Endodermal cell (in vitro differentiated cells): ENCODE results near the gene RAB31. TPM values are rescaled to one million over a fixed set of nuclear protein-coding genes. Genes with fewer than 3 reads are reported as not detected.

Experiments
- DNase-seq: peaks from one replicate; pipeline ENCODE4 v3.0.0-alpha.2; 2017
- H3K27ac ChIP-seq: 2 replicates; pipeline ENCODE4 v1.5.1; 2013; ENCODE audit warnings: mild to moderate bottlenecking, low read depth, low read length, moderate library complexity
- H3K27me3 ChIP-seq: 2 replicates; pipeline ENCODE4 v1.6.1; 2013; ENCODE audit warnings: mild to moderate bottlenecking, low read length, moderate library complexity; ENCODE audit not compliant: insufficient read depth, control insufficient read depth, poor library complexity, severe bottlenecking
- H3K36me3 ChIP-seq: 2 replicates; pipeline ENCODE4 v1.7.0; 2013; ENCODE audit warnings: mild to moderate bottlenecking, low read length, moderate library complexity; ENCODE audit not compliant: control insufficient read depth, insufficient read depth
- H3K4me1 ChIP-seq: one replicate; pipeline ENCODE4 v1.7.0; 2013; ENCODE audit warnings: low read length; ENCODE audit not compliant: control insufficient read depth, insufficient read depth
- H3K4me3 ChIP-seq: 2 replicates; pipeline ENCODE4 v1.5.1; 2013; ENCODE audit warnings: mild to moderate bottlenecking, low read length, moderate library complexity
- H3K9ac ChIP-seq: 2 replicates; pipeline ENCODE4 v1.6.1; 2013; ENCODE audit warnings: mild to moderate bottlenecking, low read length, moderate library complexity; ENCODE audit not compliant: poor library complexity, severe bottlenecking; ENCODE audit errors: extremely low read depth
- H3K9me3 ChIP-seq: 2 replicates; pipeline ENCODE4 v1.6.1; 2013; ENCODE audit warnings: mild to moderate bottlenecking, low read length, moderate library complexity; ENCODE audit not compliant: control insufficient read depth
- H3K27ac Mint-ChIP-seq: 2 replicates; pipeline ENCODE4 v1.8.0; 2020; ENCODE audit warnings: mixed read lengths
- H3K27me3 Mint-ChIP-seq: 2 replicates; pipeline ENCODE4 v1.8.0; 2021; ENCODE audit warnings: mild to moderate bottlenecking, mixed read lengths; ENCODE audit not compliant: insufficient read depth
- H3K36me3 Mint-ChIP-seq: 2 replicates; pipeline ENCODE4 v1.8.0; 2020; ENCODE audit warnings: low read depth, mixed read lengths
- H3K4me1 Mint-ChIP-seq: 2 replicates; pipeline ENCODE4 v1.8.0; 2020; ENCODE audit warnings: mixed read lengths
- H3K4me3 Mint-ChIP-seq: 2 replicates; pipeline ENCODE4 v1.8.0; 2020; ENCODE audit warnings: mild to moderate bottlenecking, moderate library complexity, mixed read lengths
- H3K9me3 Mint-ChIP-seq: 2 replicates; pipeline ENCODE4 v1.8.0; 2020; ENCODE audit warnings: mild to moderate bottlenecking, mixed read lengths
- WGBS, 2 experiments: methylation state at CpG; one replicate each; pipeline versions ENCODE4 v1.1.5 to v1.1.7; 2013; ENCODE audit warnings: missing lambda C conversion rate in 2 of 2, mixed read lengths in 1 of 2; ENCODE audit not compliant: insufficient coverage in 1 of 2, insufficient read length in 1 of 2; 5-methylcytosine and 5-hydroxymethylcytosine counted together
- total RNA-seq, 2 donors: library from RNA; stranded (reverse); fragmentation: NEBNext Ultra II Directional in 1 of 2; extraction: Animal tissue kit (Norgen Biotek cat#: 25700) in 1 of 2; gene quantifications; 2 replicates in 1 of 2; 3 replicates in 1 of 2; pipeline ENCODE4 v1.2.1, GENCODE V29; 2021
- TF ChIP-seq, protein P1 (sequence below): fragments of 200-600 bp; sonication (generic); conservative IDR thresholded peaks from 2 replicates; pipeline ENCODE4 v1.5.0; 2021; ENCODE audit warnings: antibody characterized with exemption, mild to moderate bottlenecking

Gene RAB31
- total RNA-seq, 2 donors from 2014 or later, result 11.7 to 20.3 TPM

GRCh38 chr18:9835113-9835755, 127.1 kb downstream of the RAB31 start:
- no peaks in the 10 kb centered on the region for H3K36me3 ChIP-seq
- peaks cover 42% of the 10 kb centered on the region for H3K4me1 Mint-ChIP-seq
- 69 to 73% methylated on average over 10 to 11 of the region's 11 CpGs for WGBS, 2 experiments
- H3K4me3 ChIP-seq, result no peak overlapping the region
- peaks cover 10% of the 10 kb centered on the region for H3K4me1 ChIP-seq
- no peak overlapping the region for H3K27ac ChIP-seq
- H3K4me3 Mint-ChIP-seq, result peak overlapping the region; percentile 9
- H3K9me3 ChIP-seq, result no peaks in the 10 kb centered on the region
- H3K9ac ChIP-seq, result no peak overlapping the region
- H3K27ac Mint-ChIP-seq, result peak overlapping the region; percentile 45
- H3K27me3 Mint-ChIP-seq, result peaks cover 2% of the 10 kb centered on the region
- H3K27me3 ChIP-seq, result no peaks in the 10 kb centered on the region
- H3K9me3 Mint-ChIP-seq, result no peaks in the 10 kb centered on the region
- DNase-seq, result peak; percentile 82
- TF ChIP-seq, protein P1, sequence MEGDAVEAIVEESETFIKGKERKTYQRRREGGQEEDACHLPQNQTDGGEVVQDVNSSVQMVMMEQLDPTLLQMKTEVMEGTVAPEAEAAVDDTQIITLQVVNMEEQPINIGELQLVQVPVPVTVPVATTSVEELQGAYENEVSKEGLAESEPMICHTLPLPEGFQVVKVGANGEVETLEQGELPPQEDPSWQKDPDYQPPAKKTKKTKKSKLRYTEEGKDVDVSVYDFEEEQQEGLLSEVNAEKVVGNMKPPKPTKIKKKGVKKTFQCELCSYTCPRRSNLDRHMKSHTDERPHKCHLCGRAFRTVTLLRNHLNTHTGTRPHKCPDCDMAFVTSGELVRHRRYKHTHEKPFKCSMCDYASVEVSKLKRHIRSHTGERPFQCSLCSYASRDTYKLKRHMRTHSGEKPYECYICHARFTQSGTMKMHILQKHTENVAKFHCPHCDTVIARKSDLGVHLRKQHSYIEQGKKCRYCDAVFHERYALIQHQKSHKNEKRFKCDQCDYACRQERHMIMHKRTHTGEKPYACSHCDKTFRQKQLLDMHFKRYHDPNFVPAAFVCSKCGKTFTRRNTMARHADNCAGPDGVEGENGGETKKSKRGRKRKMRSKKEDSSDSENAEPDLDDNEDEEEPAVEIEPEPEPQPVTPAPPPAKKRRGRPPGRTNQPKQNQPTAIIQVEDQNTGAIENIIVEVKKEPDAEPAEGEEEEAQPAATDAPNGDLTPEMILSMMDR, result no peak
- H3K36me3 Mint-ChIP-seq, result no peaks in the 10 kb centered on the region

DNA sequence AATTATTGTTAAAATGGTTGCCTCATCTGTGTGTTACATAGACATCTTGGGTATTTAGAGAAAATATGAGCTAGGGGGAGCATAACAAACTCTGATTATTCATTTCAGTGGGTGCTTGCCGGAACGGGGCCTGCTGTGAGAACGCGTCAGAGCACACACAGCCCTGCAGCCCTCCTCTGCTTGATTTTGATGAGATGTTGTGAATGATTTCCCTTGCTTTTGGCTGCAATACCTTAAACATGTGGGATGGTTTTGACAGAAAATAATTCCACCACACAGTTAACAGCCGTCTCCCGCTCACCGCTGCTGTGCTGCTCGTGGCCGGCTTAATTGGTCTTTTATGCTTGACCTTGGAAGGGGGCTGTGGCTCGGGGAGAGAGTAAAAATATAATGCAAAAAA, 127.7 kb downstream of the RAB31 start:
- Histone ChIP-seq H3K36me3 (no peaks in the 10 kb centered on the region), H3K27me3 (no peaks in the 10 kb centered on the region), H3K9me3 (no peaks in the 10 kb centered on the region), H3K4me3 (no peak overlapping the region), H3K9ac (no peak overlapping the region), H3K27ac (no peak overlapping the region), H3K4me1 (peaks cover 10% of the 10 kb centered on the region)
- DNase-seq, result no peak
- Mint-ChIP-seq H3K4me1 (peaks cover 42% of the 10 kb centered on the region), H3K4me3 (no peak overlapping the region), H3K27ac (peak overlapping the region; percentile 13), H3K9me3 (no peaks in the 10 kb centered on the region), H3K36me3 (no peaks in the 10 kb centered on the region), H3K27me3 (peaks cover 2% of the 10 kb centered on the region)
- 89% methylated on average over 10 of the region's 10 CpGs; no CpG with 5 or more reads in 1 of the 2 experiments for WGBS, 2 experiments
- TF ChIP-seq, protein P1, result no peak

DNA sequence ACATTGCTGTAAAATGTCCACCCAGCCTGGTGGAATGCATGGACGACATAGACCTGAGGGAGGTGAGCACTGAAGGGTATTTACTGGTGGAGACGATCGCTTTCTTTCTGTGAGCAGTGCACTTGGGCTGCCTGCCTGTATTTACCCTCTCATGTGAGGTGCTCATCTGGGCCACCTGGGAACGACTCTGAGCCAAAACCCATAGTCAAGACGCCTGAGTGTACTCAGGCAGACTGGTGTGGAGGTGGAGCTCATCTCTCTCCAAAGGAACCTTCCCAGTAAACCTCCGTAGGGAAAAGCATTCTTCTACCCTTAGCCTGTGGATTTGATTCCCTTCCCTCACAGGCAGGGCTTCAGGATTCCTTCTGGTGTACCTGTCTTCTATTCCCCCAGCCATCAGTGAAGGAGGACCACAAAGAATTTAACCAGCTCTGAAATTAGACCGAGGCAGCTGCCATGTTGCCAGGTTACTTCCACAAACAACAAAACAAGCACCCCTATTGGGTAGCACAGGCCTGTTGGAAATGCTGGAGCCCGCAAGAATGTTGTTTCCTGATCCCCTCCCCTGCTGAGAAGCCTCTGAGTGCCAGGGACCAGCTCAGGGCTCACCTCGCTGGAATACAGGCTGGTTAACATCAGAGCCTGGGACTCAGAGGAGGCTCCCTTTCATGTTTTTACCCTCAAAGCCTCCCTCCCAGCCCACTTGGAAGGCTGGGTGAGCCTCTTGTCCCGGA, 130.2 kb downstream of the RAB31 start:
- H3K9me3 ChIP-seq, result no peaks in the 10 kb centered on the region
- H3K4me1 Mint-ChIP-seq, result peaks cover 42% of the 10 kb centered on the region
- DNase-seq, result peak; percentile 95
- H3K27me3 Mint-ChIP-seq, result peaks cover 2% of the 10 kb centered on the region
- H3K4me1 ChIP-seq, result peaks cover 10% of the 10 kb centered on the region
- TF ChIP-seq, protein P1, result no peak
- no peaks in the 10 kb centered on the region for H3K36me3 ChIP-seq
- H3K36me3 Mint-ChIP-seq, result no peaks in the 10 kb centered on the region
- peak overlapping the region; percentile 92 for H3K27ac Mint-ChIP-seq
- no peak overlapping the region for H3K9ac ChIP-seq
- H3K4me3 ChIP-seq, result no peak overlapping the region
- H3K27ac ChIP-seq, result no peak overlapping the region
- H3K4me3 Mint-ChIP-seq, result no peak overlapping the region
- H3K9me3 Mint-ChIP-seq, result no peaks in the 10 kb centered on the region
- H3K27me3 ChIP-seq, result no peaks in the 10 kb centered on the region
- WGBS, 2 experiments, result 60 to 70% methylated on average over 7 to 10 of the region's 10 CpGs
